ENCODE results near the gene CNTN5. TPM values are rescaled to one million over a fixed set of nuclear protein-coding genes. Genes with fewer than 3 reads are reported as not detected.

Gene CNTN5
- total RNA-seq, 1 donor from 2014 or later = 0.15 TPM

- Mint-ChIP-seq H3K4me3 (ENCODE audit: unreplicated experiment) (no peak overlapping the region), H3K4me1 (ENCODE audit: unreplicated experiment) (no peaks in the 10 kb centered on the region), H3K36me3 (ENCODE audit: low read depth, unreplicated experiment) (no peaks in the 10 kb centered on the region), H3K27ac (ENCODE audit: unreplicated experiment) (no peak overlapping the region), H3K9me3 (ENCODE audit: unreplicated experiment) (no peaks in the 10 kb centered on the region), H3K27me3 (ENCODE audit: unreplicated experiment) (no peaks in the 10 kb centered on the region)
- DNase-seq (ENCODE audit: low spot score) = no peak
- no peak for TF ChIP-seq CTCF (IDR thresholded peaks at IDR 0.05; ENCODE audit: unreplicated experiment)
Observed at GRCh38 chr11:99884750-99885149, 864.0 kb downstream of the CNTN5 start.

GRCh38 chr11:99887481-99887880 is 866.7 kb downstream of the CNTN5 start:
- H3K9me3 Mint-ChIP-seq (ENCODE audit: unreplicated experiment) = no peaks in the 10 kb centered on the region
- H3K36me3 Mint-ChIP-seq (ENCODE audit: low read depth, unreplicated experiment) = no peaks in the 10 kb centered on the region
- H3K27me3 Mint-ChIP-seq (ENCODE audit: unreplicated experiment) = no peaks in the 10 kb centered on the region
- no peak for TF ChIP-seq CTCF (IDR thresholded peaks at IDR 0.05; ENCODE audit: unreplicated experiment)
- no peaks in the 10 kb centered on the region for H3K4me1 Mint-ChIP-seq (ENCODE audit: unreplicated experiment)
- no peak overlapping the region for H3K27ac Mint-ChIP-seq (ENCODE audit: unreplicated experiment)
- no peak overlapping the region for H3K4me3 Mint-ChIP-seq (ENCODE audit: unreplicated experiment)
- DNase-seq (ENCODE audit: low spot score) = no peak

GRCh38 chr11:99893811-99894210 is 873.1 kb downstream of the CNTN5 start:
- no peak overlapping the region for H3K27ac Mint-ChIP-seq (ENCODE audit: unreplicated experiment)
- TF ChIP-seq CTCF (IDR thresholded peaks at IDR 0.05; ENCODE audit: unreplicated experiment) = no peak
- no peaks in the 10 kb centered on the region for H3K9me3 Mint-ChIP-seq (ENCODE audit: unreplicated experiment)
- H3K4me3 Mint-ChIP-seq (ENCODE audit: unreplicated experiment) = no peak overlapping the region
- H3K27me3 Mint-ChIP-seq (ENCODE audit: unreplicated experiment) = no peaks in the 10 kb centered on the region
- no peaks in the 10 kb centered on the region for H3K4me1 Mint-ChIP-seq (ENCODE audit: unreplicated experiment)
- DNase-seq (ENCODE audit: low spot score) = no peak
- no peaks in the 10 kb centered on the region for H3K36me3 Mint-ChIP-seq (ENCODE audit: low read depth, unreplicated experiment)

- Mint-ChIP-seq H3K4me1 (ENCODE audit: unreplicated experiment) (no peaks in the 10 kb centered on the region), H3K27me3 (ENCODE audit: unreplicated experiment) (no peaks in the 10 kb centered on the region), H3K36me3 (ENCODE audit: low read depth, unreplicated experiment) (no peaks in the 10 kb centered on the region), H3K9me3 (ENCODE audit: unreplicated experiment) (no peaks in the 10 kb centered on the region), H3K4me3 (ENCODE audit: unreplicated experiment) (no peak overlapping the region), H3K27ac (ENCODE audit: unreplicated experiment) (no peak overlapping the region)
- no peak for TF ChIP-seq CTCF (IDR thresholded peaks at IDR 0.05; ENCODE audit: unreplicated experiment)
- no peak for DNase-seq (ENCODE audit: low spot score)
Observed at GRCh38 chr11:99901175-99901574, 880.4 kb downstream of the CNTN5 start.

- Mint-ChIP-seq H3K36me3 (ENCODE audit: low read depth, unreplicated experiment) (no peaks in the 10 kb centered on the region), H3K4me1 (ENCODE audit: unreplicated experiment) (peaks cover 4% of the 10 kb centered on the region), H3K9me3 (ENCODE audit: unreplicated experiment) (no peaks in the 10 kb centered on the region), H3K4me3 (ENCODE audit: unreplicated experiment) (no peak overlapping the region), H3K27ac (ENCODE audit: unreplicated experiment) (peak overlapping the region; percentile 26), H3K27me3 (ENCODE audit: unreplicated experiment) (no peaks in the 10 kb centered on the region)
- no peak for TF ChIP-seq CTCF (IDR thresholded peaks at IDR 0.05; ENCODE audit: unreplicated experiment)
- no peak for DNase-seq (ENCODE audit: low spot score)
Observed at GRCh38 chr11:99911116-99911515, 890.4 kb downstream of the CNTN5 start.

Measured in endothelial cell (in vitro differentiated cells).